A673 (cell line): ENCODE measurements around the gene AMPD2.

Experiments
- EZH2 ChIP-seq: fragments of 200-600 bp; sonication (generic); IDR thresholded peaks from 2 replicates; pipeline ENCODE4 v1.6.1; 2017; ENCODE audit warnings: borderline replicate concordance, low read depth, mild to moderate bottlenecking, mixed read lengths, antibody characterized with exemption, low read length; ENCODE audit not compliant: poor library complexity, severe bottlenecking
- TF ChIP-seq, protein P1 (sequence below): fragments of 300-800, 200-600 bp; sonication (generic); conservative IDR thresholded peaks from 2 replicates; pipeline ENCODE4 v1.5.1; 2017; ENCODE audit warnings: low read depth, mild to moderate bottlenecking, antibody characterized with exemption, low read length, moderate library complexity, mixed read lengths

DNA sequence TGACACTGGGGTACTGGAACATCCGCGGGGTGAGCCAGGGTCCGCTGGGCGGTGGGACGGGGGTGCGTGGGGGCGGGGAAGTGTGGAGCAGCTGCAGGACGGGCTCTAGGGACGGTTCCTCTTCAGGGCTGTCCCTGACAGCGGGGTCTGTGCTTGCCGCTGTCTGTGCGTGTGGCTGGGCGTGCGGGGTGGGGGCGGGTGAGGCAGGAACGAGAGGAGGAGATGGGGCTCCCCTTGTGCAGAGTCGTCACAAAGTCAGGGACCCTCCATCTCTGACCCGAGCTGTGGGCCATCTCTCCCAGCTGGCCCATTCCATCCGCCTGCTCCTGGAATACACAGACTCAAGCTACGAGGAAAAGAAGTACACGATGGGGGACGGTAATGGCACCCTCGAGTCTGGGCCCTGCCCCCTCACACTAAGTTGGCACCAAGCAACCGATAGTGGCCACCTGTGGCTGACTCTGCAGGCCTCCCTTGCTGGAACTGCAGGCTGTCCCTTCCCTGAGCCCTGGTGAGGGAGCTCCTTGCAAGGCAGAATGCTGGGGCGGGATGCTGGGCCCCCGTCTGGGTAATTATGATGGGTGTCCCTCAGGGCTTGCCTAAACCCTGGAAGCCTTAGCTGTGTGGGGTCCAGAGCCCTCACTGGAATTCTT lies 48.6 kb downstream of the AMPD2 start:
- TF ChIP-seq, protein P1, sequence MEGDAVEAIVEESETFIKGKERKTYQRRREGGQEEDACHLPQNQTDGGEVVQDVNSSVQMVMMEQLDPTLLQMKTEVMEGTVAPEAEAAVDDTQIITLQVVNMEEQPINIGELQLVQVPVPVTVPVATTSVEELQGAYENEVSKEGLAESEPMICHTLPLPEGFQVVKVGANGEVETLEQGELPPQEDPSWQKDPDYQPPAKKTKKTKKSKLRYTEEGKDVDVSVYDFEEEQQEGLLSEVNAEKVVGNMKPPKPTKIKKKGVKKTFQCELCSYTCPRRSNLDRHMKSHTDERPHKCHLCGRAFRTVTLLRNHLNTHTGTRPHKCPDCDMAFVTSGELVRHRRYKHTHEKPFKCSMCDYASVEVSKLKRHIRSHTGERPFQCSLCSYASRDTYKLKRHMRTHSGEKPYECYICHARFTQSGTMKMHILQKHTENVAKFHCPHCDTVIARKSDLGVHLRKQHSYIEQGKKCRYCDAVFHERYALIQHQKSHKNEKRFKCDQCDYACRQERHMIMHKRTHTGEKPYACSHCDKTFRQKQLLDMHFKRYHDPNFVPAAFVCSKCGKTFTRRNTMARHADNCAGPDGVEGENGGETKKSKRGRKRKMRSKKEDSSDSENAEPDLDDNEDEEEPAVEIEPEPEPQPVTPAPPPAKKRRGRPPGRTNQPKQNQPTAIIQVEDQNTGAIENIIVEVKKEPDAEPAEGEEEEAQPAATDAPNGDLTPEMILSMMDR = no peak
- no peak for TF ChIP-seq EZH2
